GM23338 (cell line): ENCODE results near the gene CAMSAP3. TPM values are rescaled to one million over a fixed set of nuclear protein-coding genes. Genes with fewer than 3 reads are reported as not detected.

Source experiments
- ATAC-seq: fragments of 200-7000 bp; cut with Tn5 transposase; 3 replicates; pipeline ENCODE4 v1.9.1; 2020
- DNase-seq: peaks from one replicate; pipeline ENCODE4 v3.0.0-alpha.2; 2015; ENCODE audit warnings: low spot score
- H2AFZ ChIP-seq: fragments of 200-600 bp; sonication (generic); 2 replicates; pipeline ENCODE4 v1.8.0; 2016; ENCODE audit warnings: antibody characterized with exemption, mild to moderate bottlenecking, moderate library complexity
- H3F3A ChIP-seq: fragments of 200-600 bp; sonication (generic); replicated peaks from 2 replicates; pipeline ENCODE4 v1.8.0; 2017; ENCODE audit warnings: antibody characterized with exemption, mixed run types, low read depth
- H3K27ac ChIP-seq: fragments of 200-600 bp; sonication (generic); 2 replicates; pipeline ENCODE4 v1.6.1; 2016; ENCODE audit warnings: low read depth
- H3K27me3 ChIP-seq: fragments of 200-600 bp; sonication (generic); 2 replicates; pipeline ENCODE4 v1.8.0; 2016; ENCODE audit warnings: mild to moderate bottlenecking, mixed run types, moderate library complexity; ENCODE audit not compliant: insufficient read depth
- H3K36me3 ChIP-seq: fragments of 200-600 bp; sonication (generic); 2 replicates; pipeline ENCODE4 v1.8.0; 2016; ENCODE audit warnings: mild to moderate bottlenecking; ENCODE audit not compliant: insufficient read depth
- H3K4me1 ChIP-seq: fragments of 200-600 bp; sonication (generic); 2 replicates; pipeline ENCODE4 v1.8.0; 2016; ENCODE audit warnings: mild to moderate bottlenecking, moderate library complexity; ENCODE audit not compliant: insufficient read depth
- H3K4me2 ChIP-seq: fragments of 200-600 bp; sonication (generic); 2 replicates; pipeline ENCODE4 v1.7.1; 2017; ENCODE audit warnings: mixed run types
- H3K4me3 ChIP-seq: fragments of 200-600 bp; sonication (generic); 2 replicates; pipeline ENCODE4 v1.6.1; 2016; ENCODE audit warnings: mixed run types
- H3K79me2 ChIP-seq: fragments of 200-600 bp; sonication (generic); replicated peaks from 2 replicates; pipeline ENCODE4 v1.8.0; 2017; ENCODE audit warnings: mild to moderate bottlenecking; ENCODE audit not compliant: insufficient read depth
- H3K9me2 ChIP-seq: fragments of 200-600 bp; sonication (generic); 2 replicates; pipeline ENCODE4 v1.8.0; 2017; ENCODE audit not compliant: insufficient read depth
- H4K20me1 ChIP-seq: fragments of 200-600 bp; sonication (generic); replicated peaks from 2 replicates; pipeline ENCODE4 v1.8.0; 2017; ENCODE audit warnings: mild to moderate bottlenecking; ENCODE audit not compliant: insufficient read depth
- H3K27ac Mint-ChIP-seq: 2 replicates; pipeline ENCODE4 v1.8.0; 2020; ENCODE audit warnings: inconsistent platforms, mild to moderate bottlenecking, moderate library complexity, mixed read lengths
- H3K27me3 Mint-ChIP-seq: 3 replicates; pipeline ENCODE4 v1.8.0; 2022; ENCODE audit warnings: low read depth, mild to moderate bottlenecking, moderate library complexity, mixed read lengths, inconsistent platforms; ENCODE audit not compliant: insufficient read depth, poor library complexity
- H3K36me3 Mint-ChIP-seq: 3 replicates; pipeline ENCODE4 v1.8.0; 2021; ENCODE audit warnings: low read depth, mild to moderate bottlenecking, inconsistent platforms, moderate library complexity, mixed read lengths
- H3K4me1 Mint-ChIP-seq: 3 replicates; pipeline ENCODE4 v1.8.0; 2020; ENCODE audit warnings: mild to moderate bottlenecking, inconsistent platforms, mixed read lengths
- H3K4me3 Mint-ChIP-seq: 3 replicates; pipeline ENCODE4 v1.8.0; 2021; ENCODE audit warnings: moderate library complexity, mild to moderate bottlenecking, inconsistent platforms, mixed read lengths
- H3K9me3 Mint-ChIP-seq: 3 replicates; pipeline ENCODE4 v1.8.0; 2020; ENCODE audit warnings: moderate library complexity, mild to moderate bottlenecking, inconsistent platforms, mixed read lengths
- CREB1 ChIP-seq: fragments of 250-450 bp; sonication (Bioruptor Pico); IDR thresholded peaks from 2 replicates; pipeline ENCODE4 v1.5.0; 2020; ENCODE audit warnings: low read depth, mild to moderate bottlenecking, moderate library complexity
- EZH2 ChIP-seq: fragments of 200-600 bp; sonication (generic); IDR thresholded peaks from one replicate; pipeline ENCODE4 v1.8.0; 2017; ENCODE audit warnings: antibody characterized with exemption, mild to moderate bottlenecking, low read depth; ENCODE audit not compliant: unreplicated experiment
- EZH2phosphoT487 ChIP-seq: fragments of 200-600 bp; sonication (generic); IDR thresholded peaks from one replicate; pipeline ENCODE4 v1.8.1; 2018; ENCODE audit warnings: antibody characterized with exemption; ENCODE audit not compliant: unreplicated experiment
- JUNB ChIP-seq: IDR thresholded peaks from one replicate; pipeline ENCODE4 v1.6.1; 2016; ENCODE audit warnings: antibody characterized with exemption; ENCODE audit not compliant: unreplicated experiment
- NANOG ChIP-seq: IDR thresholded peaks from 2 replicates; pipeline ENCODE4 v1.6.1; 2016; ENCODE audit warnings: antibody characterized with exemption, borderline replicate concordance
- POLR2AphosphoS5 ChIP-seq: IDR thresholded peaks from 2 replicates; pipeline ENCODE4 v1.6.1; 2016; ENCODE audit warnings: antibody characterized with exemption, low read depth
- STAT1 ChIP-seq: IDR thresholded peaks from one replicate; pipeline ENCODE4 v1.6.1; 2016; ENCODE audit warnings: antibody characterized with exemption; ENCODE audit not compliant: unreplicated experiment
- ZNF114 ChIP-seq: fragments of 250-450 bp; sonication (Bioruptor Pico); IDR thresholded peaks from 2 replicates; pipeline ENCODE4 v1.5.0; 2020; ENCODE audit warnings: mild to moderate bottlenecking, moderate library complexity
- ZNF331 ChIP-seq: fragments of 250-450 bp; sonication (Bioruptor Pico); IDR thresholded peaks from 2 replicates; pipeline ENCODE4 v1.5.0; 2020; ENCODE audit warnings: low read depth, mild to moderate bottlenecking, moderate library complexity
- polyA plus RNA-seq: library from polyadenylated mRNA; unstranded; fragments of >200 nt; fragmentation: Nextera tagmentation; extraction: Ambion mirVana; gene quantifications from 2 replicates; pipeline ENCODE4 v1.2.1, GENCODE V29; 2016
- total RNA-seq: library from RNA; depleted of rRNA; stranded (reverse); fragments of >200 nt; shearing (Covaris generic); gene quantifications from 2 replicates; pipeline ENCODE4 v1.2.3, GENCODE V29; 2014
- TF ChIP-seq, protein P1 (sequence below): IDR thresholded peaks from one replicate; pipeline ENCODE4 v1.6.1; 2018; ENCODE audit warnings: antibody characterized with exemption; ENCODE audit not compliant: unreplicated experiment
- TF ChIP-seq, protein P2 (sequence below): fragments of 250-450 bp; sonication (Bioruptor Pico); IDR thresholded peaks from 2 replicates; pipeline ENCODE4 v1.5.0; 2020; ENCODE audit warnings: mild to moderate bottlenecking, moderate library complexity

The CAMSAP3 gene
- total and polyA plus RNA-seq, 2 experiments from 2014 or later: 6.4 to 32.2 TPM

DNA sequence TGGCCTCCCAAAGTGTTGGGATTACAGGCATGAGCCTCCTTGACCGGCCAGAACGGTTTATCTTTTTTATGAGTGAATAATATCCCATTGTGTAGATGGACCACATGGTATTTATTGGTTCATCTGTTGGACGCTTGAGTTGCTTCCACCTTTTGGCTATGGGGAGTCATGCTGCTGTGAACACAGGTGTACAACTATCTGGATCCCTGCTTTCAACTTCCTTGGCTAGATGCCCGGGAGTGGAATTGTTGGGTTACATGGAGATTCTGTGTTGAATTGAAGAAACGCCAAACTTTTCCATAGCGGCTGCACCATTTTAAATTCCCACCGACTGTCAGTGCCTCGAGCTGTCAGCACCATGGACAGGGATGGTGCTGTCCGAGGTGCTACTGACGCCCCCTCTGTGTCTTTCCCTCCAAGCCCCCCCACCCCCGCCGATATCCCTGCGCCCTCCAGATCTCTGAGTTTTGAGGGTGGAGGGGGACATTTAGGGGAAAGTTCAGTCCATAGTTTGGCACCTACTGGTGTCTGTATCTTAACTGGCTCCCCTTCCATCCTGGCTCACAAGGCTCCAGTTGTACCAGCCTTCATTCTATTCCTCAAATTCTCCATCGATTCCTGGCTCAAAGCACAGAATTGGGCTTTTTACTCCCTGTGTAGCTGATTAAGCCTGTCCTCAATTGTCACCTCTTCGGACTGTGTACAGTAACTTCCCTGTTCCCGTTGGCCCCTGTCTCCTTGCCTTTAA is 32.8 kb upstream of the CAMSAP3 start:
- no peak overlapping the region for H2AFZ ChIP-seq
- H3K27me3 ChIP-seq: no peaks in the 10 kb centered on the region
- H3K9me3 Mint-ChIP-seq: no peaks in the 10 kb centered on the region; the same call in 2 of the 3 replicates
- H3F3A ChIP-seq: no peaks in the 10 kb centered on the region
- no peak overlapping the region for H3K4me3 Mint-ChIP-seq
- DNase-seq: peak; percentile 38
- no peaks in the 10 kb centered on the region for H3K4me1 Mint-ChIP-seq
- peaks cover 8% of the 10 kb centered on the region; the same call in 1 of the 2 replicates for H3K36me3 ChIP-seq
- no peaks in the 10 kb centered on the region for H3K9me2 ChIP-seq
- ATAC-seq: peak; percentile 48; the same call in 2 of the 3 replicates
- no peaks in the 10 kb centered on the region; the same call in 1 of the 2 replicates for H4K20me1 ChIP-seq
- no peak overlapping the region for H3K27ac Mint-ChIP-seq
- no peaks in the 10 kb centered on the region for H3K4me1 ChIP-seq
- no peak overlapping the region for H3K4me3 ChIP-seq
- peaks cover 23% of the 10 kb centered on the region for H3K36me3 Mint-ChIP-seq
- peaks cover 7% of the 10 kb centered on the region for H3K27me3 Mint-ChIP-seq
- H3K79me2 ChIP-seq: no peaks in the 10 kb centered on the region
- H3K4me2 ChIP-seq: no peak overlapping the region
- TF ChIP-seq POLR2AphosphoS5 (no peak), ZNF331 (CRISPR knock-in tag) (0 out of 2 replicates have a peak, but pooled peaks have one; percentile 38), CREB1 (peak; percentile 39; the same call in 1 of the 2 replicates), ZNF114 (CRISPR knock-in tag) (0 out of 2 replicates have a peak, but pooled peaks have one; percentile 32)
- TF ChIP-seq, protein P1, sequence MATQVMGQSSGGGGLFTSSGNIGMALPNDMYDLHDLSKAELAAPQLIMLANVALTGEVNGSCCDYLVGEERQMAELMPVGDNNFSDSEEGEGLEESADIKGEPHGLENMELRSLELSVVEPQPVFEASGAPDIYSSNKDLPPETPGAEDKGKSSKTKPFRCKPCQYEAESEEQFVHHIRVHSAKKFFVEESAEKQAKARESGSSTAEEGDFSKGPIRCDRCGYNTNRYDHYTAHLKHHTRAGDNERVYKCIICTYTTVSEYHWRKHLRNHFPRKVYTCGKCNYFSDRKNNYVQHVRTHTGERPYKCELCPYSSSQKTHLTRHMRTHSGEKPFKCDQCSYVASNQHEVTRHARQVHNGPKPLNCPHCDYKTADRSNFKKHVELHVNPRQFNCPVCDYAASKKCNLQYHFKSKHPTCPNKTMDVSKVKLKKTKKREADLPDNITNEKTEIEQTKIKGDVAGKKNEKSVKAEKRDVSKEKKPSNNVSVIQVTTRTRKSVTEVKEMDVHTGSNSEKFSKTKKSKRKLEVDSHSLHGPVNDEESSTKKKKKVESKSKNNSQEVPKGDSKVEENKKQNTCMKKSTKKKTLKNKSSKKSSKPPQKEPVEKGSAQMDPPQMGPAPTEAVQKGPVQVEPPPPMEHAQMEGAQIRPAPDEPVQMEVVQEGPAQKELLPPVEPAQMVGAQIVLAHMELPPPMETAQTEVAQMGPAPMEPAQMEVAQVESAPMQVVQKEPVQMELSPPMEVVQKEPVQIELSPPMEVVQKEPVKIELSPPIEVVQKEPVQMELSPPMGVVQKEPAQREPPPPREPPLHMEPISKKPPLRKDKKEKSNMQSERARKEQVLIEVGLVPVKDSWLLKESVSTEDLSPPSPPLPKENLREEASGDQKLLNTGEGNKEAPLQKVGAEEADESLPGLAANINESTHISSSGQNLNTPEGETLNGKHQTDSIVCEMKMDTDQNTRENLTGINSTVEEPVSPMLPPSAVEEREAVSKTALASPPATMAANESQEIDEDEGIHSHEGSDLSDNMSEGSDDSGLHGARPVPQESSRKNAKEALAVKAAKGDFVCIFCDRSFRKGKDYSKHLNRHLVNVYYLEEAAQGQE: peak; percentile 99
- H3K27ac ChIP-seq: no peak overlapping the region

DNA sequence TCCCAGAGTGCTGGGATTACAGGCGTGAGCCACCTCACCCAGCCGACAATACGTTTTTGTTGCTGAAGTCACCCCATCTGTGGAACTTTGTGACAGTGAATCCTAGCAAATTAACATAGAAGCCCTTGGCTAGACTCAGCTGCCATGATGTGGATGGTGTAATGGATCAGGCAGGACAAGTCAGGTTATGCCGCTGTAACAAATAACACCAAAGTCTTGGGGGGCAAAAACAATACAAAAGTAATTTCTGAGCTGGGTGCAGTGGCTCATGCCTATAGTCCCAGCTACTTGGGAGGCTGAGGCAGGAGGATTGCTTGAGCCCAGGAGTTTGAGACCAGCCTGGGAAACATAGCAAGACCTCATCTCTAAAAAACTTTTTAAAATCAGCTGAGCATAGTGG is 30.8 kb upstream of the CAMSAP3 start:
- Histone ChIP-seq H3F3A (no peaks in the 10 kb centered on the region), H3K27ac (no peak overlapping the region), H2AFZ (no peak overlapping the region), H3K27me3 (no peaks in the 10 kb centered on the region), H3K4me2 (no peak overlapping the region), H3K79me2 (no peaks in the 10 kb centered on the region), H3K9me2 (no peaks in the 10 kb centered on the region), H4K20me1 (no peaks in the 10 kb centered on the region; the same call in 1 of the 2 replicates), H3K36me3 (no peaks in the 10 kb centered on the region), H3K4me1 (no peaks in the 10 kb centered on the region), H3K4me3 (no peak overlapping the region)
- ATAC-seq: no peak
- no peak overlapping the region for H3K4me3 Mint-ChIP-seq
- peaks cover 4% of the 10 kb centered on the region; the same call in 2 of the 3 replicates for H3K36me3 Mint-ChIP-seq
- H3K9me3 Mint-ChIP-seq: no peaks in the 10 kb centered on the region; the same call in 2 of the 3 replicates
- DNase-seq: no peak
- H3K4me1 Mint-ChIP-seq: no peaks in the 10 kb centered on the region
- no peak overlapping the region for H3K27ac Mint-ChIP-seq
- peaks cover 6% of the 10 kb centered on the region for H3K27me3 Mint-ChIP-seq
- TF ChIP-seq EZH2phosphoT487: no peak
- no peak for TF ChIP-seq STAT1
- no peak for TF ChIP-seq EZH2
- no peak for TF ChIP-seq NANOG
- TF ChIP-seq POLR2AphosphoS5: no peak
- TF ChIP-seq, protein P2, sequence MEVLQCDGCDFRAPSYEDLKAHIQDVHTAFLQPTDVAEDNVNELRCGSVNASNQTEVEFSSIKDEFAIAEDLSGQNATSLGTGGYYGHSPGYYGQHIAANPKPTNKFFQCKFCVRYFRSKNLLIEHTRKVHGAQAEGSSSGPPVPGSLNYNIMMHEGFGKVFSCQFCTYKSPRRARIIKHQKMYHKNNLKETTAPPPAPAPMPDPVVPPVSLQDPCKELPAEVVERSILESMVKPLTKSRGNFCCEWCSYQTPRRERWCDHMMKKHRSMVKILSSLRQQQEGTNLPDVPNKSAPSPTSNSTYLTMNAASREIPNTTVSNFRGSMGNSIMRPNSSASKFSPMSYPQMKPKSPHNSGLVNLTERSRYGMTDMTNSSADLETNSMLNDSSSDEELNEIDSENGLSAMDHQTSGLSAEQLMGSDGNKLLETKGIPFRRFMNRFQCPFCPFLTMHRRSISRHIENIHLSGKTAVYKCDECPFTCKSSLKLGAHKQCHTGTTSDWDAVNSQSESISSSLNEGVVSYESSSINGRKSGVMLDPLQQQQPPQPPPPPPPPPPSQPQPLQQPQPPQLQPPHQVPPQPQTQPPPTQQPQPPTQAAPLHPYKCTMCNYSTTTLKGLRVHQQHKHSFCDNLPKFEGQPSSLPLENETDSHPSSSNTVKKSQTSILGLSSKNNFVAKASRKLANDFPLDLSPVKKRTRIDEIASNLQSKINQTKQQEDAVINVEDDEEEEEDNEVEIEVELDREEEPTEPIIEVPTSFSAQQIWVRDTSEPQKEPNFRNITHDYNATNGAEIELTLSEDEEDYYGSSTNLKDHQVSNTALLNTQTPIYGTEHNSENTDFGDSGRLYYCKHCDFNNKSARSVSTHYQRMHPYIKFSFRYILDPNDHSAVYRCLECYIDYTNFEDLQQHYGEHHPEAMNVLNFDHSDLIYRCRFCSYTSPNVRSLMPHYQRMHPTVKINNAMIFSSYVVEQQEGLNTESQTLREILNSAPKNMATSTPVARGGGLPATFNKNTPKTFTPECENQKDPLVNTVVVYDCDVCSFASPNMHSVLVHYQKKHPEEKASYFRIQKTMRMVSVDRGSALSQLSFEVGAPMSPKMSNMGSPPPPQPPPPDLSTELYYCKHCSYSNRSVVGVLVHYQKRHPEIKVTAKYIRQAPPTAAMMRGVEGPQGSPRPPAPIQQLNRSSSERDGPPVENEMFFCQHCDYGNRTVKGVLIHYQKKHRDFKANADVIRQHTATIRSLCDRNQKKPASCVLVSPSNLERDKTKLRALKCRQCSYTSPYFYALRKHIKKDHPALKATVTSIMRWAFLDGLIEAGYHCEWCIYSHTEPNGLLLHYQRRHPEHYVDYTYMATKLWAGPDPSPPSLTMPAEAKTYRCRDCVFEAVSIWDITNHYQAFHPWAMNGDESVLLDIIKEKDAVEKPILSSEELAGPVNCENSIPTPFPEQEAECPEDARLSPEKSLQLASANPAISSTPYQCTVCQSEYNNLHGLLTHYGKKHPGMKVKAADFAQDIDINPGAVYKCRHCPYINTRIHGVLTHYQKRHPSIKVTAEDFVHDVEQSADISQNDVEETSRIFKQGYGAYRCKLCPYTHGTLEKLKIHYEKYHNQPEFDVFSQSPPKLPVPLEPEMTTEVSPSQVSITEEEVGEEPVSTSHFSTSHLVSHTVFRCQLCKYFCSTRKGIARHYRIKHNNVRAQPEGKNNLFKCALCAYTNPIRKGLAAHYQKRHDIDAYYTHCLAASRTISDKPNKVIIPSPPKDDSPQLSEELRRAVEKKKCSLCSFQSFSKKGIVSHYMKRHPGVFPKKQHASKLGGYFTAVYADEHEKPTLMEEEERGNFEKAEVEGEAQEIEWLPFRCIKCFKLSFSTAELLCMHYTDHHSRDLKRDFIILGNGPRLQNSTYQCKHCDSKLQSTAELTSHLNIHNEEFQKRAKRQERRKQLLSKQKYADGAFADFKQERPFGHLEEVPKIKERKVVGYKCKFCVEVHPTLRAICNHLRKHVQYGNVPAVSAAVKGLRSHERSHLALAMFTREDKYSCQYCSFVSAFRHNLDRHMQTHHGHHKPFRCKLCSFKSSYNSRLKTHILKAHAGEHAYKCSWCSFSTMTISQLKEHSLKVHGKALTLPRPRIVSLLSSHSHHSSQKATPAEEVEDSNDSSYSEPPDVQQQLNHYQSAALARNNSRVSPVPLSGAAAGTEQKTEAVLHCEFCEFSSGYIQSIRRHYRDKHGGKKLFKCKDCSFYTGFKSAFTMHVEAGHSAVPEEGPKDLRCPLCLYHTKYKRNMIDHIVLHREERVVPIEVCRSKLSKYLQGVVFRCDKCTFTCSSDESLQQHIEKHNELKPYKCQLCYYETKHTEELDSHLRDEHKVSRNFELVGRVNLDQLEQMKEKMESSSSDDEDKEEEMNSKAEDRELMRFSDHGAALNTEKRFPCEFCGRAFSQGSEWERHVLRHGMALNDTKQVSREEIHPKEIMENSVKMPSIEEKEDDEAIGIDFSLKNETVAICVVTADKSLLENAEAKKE: no peak
- TF ChIP-seq JUNB: no peak
- TF ChIP-seq ZNF331 (CRISPR knock-in tag): no peak
- TF ChIP-seq ZNF114 (CRISPR knock-in tag): no peak
